HCT116 (cell line): ENCODE measurements around the gene ABHD16B.

ENCODE experiments used
- CEBPB ChIP-seq: IDR thresholded peaks from 2 replicates; pipeline ENCODE4 v1.6.1; 2012; ENCODE audit warnings: low read depth
- EZH2 ChIP-seq: fragments of 200-600 bp; sonication (generic); IDR thresholded peaks from 2 replicates; pipeline ENCODE4 v1.6.1; 2017; ENCODE audit warnings: antibody characterized with exemption, mixed run types
- POLR2AphosphoS5 ChIP-seq: IDR thresholded peaks from 2 replicates; pipeline ENCODE4 v1.6.1; 2011; ENCODE audit warnings: mild to moderate bottlenecking, low read depth, low read length, moderate library complexity
- SIN3A ChIP-seq: IDR thresholded peaks from 2 replicates; pipeline ENCODE4 v1.6.1; 2012; ENCODE audit warnings: low read depth
- TF ChIP-seq, protein P1 (sequence below), 3 experiments: fragments of 200-600 bp in 1 of 3; sonication (generic) in 1 of 3; IDR thresholded peaks in 2 of 3; conservative IDR thresholded peaks in 1 of 3; 2 replicates each; pipeline ENCODE4 v1.5.1; 2012 to 2017; ENCODE audit warnings: low read depth in 2 of 3, low read length in 2 of 3, antibody characterized with exemption in 1 of 3, borderline replicate concordance in 1 of 3, control low read depth in 1 of 3, mild to moderate bottlenecking in 1 of 3, mixed read lengths in 1 of 3, mixed run types in 1 of 3, moderate library complexity in 1 of 3; ENCODE audit not compliant: insufficient read depth in 1 of 3
- TF ChIP-seq, protein P2 (sequence below): IDR thresholded peaks from 2 replicates; pipeline ENCODE4 v1.6.1; 2012

DNA sequence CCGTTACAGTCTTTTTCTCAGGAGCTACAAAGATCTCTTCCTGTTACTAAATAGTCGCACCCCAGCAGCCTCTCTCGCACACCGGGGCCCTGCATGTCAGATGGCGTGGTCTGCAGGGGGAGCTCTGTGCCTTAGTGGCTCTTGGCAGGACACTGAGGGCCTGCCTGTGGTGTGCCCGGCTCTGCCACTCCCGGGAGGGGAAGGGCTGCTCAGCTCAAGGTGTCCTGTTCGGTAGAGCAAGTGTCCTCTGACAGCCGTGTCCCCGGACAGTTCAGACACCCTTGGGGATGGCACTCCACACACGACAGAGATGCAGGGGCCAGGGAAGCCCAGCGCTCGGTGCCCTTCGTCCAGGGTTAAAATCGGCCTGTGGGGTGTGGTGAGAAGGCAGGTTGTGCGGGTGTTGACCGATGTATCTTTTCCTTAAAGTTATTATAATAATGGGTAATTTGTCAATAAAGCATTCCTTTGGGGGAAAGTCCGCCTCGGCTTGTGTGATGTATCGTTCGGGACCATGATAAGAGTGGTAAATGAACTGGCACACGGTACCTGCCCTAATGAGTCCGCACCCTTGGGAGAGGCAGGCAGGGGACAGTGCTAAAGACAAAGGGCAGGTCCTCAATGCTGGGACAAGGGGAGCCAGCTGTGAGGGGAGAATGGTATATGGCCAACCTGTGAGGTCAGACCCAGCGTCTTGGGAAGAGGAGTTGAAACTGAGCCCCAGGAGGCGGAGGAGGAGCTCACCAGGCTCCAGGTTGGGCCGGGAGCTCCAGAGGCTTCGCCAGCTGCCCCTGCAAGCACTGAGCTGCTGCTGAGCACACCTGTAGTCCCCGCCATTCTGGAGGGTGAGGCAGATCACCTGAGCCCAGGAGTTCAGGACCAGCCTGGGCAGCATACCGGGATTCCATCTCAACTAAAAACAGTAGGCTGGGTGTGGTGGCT is 30.0 kb downstream of the ABHD16B start:
- TF ChIP-seq, protein P1, sequence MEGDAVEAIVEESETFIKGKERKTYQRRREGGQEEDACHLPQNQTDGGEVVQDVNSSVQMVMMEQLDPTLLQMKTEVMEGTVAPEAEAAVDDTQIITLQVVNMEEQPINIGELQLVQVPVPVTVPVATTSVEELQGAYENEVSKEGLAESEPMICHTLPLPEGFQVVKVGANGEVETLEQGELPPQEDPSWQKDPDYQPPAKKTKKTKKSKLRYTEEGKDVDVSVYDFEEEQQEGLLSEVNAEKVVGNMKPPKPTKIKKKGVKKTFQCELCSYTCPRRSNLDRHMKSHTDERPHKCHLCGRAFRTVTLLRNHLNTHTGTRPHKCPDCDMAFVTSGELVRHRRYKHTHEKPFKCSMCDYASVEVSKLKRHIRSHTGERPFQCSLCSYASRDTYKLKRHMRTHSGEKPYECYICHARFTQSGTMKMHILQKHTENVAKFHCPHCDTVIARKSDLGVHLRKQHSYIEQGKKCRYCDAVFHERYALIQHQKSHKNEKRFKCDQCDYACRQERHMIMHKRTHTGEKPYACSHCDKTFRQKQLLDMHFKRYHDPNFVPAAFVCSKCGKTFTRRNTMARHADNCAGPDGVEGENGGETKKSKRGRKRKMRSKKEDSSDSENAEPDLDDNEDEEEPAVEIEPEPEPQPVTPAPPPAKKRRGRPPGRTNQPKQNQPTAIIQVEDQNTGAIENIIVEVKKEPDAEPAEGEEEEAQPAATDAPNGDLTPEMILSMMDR (IDR thresholded peaks at IDR 0.05 in 2 of 3, conservative IDR thresholded peaks at IDR 0.05 in 1 of 3; ENCODE audit: borderline replicate concordance in 1 of 3, insufficient read depth in 1 of 3, low read depth in 2 of 3, low read length in 2 of 3) = no peak
- TF ChIP-seq, protein P2, sequence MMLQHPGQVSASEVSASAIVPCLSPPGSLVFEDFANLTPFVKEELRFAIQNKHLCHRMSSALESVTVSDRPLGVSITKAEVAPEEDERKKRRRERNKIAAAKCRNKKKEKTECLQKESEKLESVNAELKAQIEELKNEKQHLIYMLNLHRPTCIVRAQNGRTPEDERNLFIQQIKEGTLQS = no peak
- TF ChIP-seq CEBPB (no peak), EZH2 (no peak), SIN3A (no peak), POLR2AphosphoS5 (no peak)
